Measurements from ENCODE around the gene PLXNC1. TPM values are rescaled to one million over a fixed set of nuclear protein-coding genes. Genes with fewer than 3 reads are reported as not detected.

Gene PLXNC1
- polyA plus RNA-seq, 1 of the 3 experiments (the other 2 are of a cell fraction) = 0.23 TPM

GRCh38 chr12:94116191-94116590 lies 32.2 kb upstream of the PLXNC1 start:
- H3K27me3 ChIP-seq (ENCODE audit: insufficient read depth) = no peaks in the 10 kb centered on the region
- TF ChIP-seq MXI1 (IDR thresholded peaks at IDR 0.05; ENCODE audit: low read depth, low read length) (no peak), RFX5 (IDR thresholded peaks at IDR 0.05; ENCODE audit: low read length) (no peak)
- peaks cover 0 to 6% of the 10 kb centered on the region in 2 experiments; a peak in 2 of 4 replicates for H3K4me1 ChIP-seq (ENCODE audit: control insufficient read depth in 1 of 2, insufficient read depth in 2 of 2, low read depth in 1 of 2, low read length in 1 of 2)
- no peaks in the 10 kb centered on the region for H3K79me2 ChIP-seq (ENCODE audit: insufficient read depth)
- no peaks in the 10 kb centered on the region for H3K36me3 ChIP-seq (replicated peaks in 1 of 2; ENCODE audit: control insufficient read depth in 1 of 2, insufficient read depth in 2 of 2, low read length in 1 of 2)
- H3K9me3 ChIP-seq = no peaks in the 10 kb centered on the region
- no peak overlapping the region for H2AFZ ChIP-seq (ENCODE audit: low read depth)
- DNase-seq = no peak
- CTCF ChIA-PET = interaction anchor here (1.2 to 2.8 kb wide), 2 partner anchors 14 to 18 kb away, joined by 4 to 16 read pairs; no protein-coding TSS in a partner anchor
- H3K4me3 ChIP-seq (ENCODE audit: low read depth in 2 of 2, low read length in 1 of 2) = no peak overlapping the region
- POLR2A ChIA-PET = no interaction called here
- no peaks in the 10 kb centered on the region for H4K20me1 ChIP-seq (ENCODE audit: insufficient read depth)
- no peaks in the 10 kb centered on the region for H3K9me2 ChIP-seq
- H3K27ac ChIP-seq (ENCODE audit: low read depth in 2 of 2, low read length in 1 of 2) = no peak overlapping the region
- WGBS (ENCODE audit: low lambda C conversion rate) = 70% methylated on average over 2 of the region's 2 CpGs
- no peak overlapping the region for H3K4me2 ChIP-seq
- H3F3A ChIP-seq (replicated peaks; ENCODE audit: insufficient read depth) = no peaks in the 10 kb centered on the region
- no peak overlapping the region for H3K9ac ChIP-seq

- ChIA-PET POLR2A (no interaction called here), CTCF (interaction anchor here (4.8 kb wide), 1 partner anchor 19 kb away, joined by 20 read pairs; no protein-coding TSS in a partner anchor)
- WGBS (ENCODE audit: low lambda C conversion rate) = 16% methylated on average over 3 of the region's 3 CpGs
- no peak for TF ChIP-seq IRF3 (IDR thresholded peaks at IDR 0.05; ENCODE audit: low read depth, low read length)
- TF ChIP-seq CHD2 (IDR thresholded peaks at IDR 0.05; ENCODE audit: low read length, partially characterized antibody) = no peak
- TF ChIP-seq MAX (IDR thresholded peaks at IDR 0.05; ENCODE audit: low read depth) = no peak
- no peak for TF ChIP-seq POLR2AphosphoS5 (IDR thresholded peaks at IDR 0.05; ENCODE audit: low read depth, low read length)
- no peak for TF ChIP-seq GABPA (IDR thresholded peaks at IDR 0.05; ENCODE audit: low read depth)
- no peak for TF ChIP-seq REST (IDR thresholded peaks at IDR 0.05; ENCODE audit: low read depth, low read length)
- TF ChIP-seq ZBTB33 (IDR thresholded peaks at IDR 0.05; ENCODE audit: borderline replicate concordance, low read depth) = no peak
- TF ChIP-seq EP300 (IDR thresholded peaks at IDR 0.05; ENCODE audit: borderline replicate concordance in 1 of 2, low read depth in 1 of 2, low read length in 1 of 2) = no peak
- no peak for TF ChIP-seq USF1 (IDR thresholded peaks at IDR 0.05; ENCODE audit: borderline replicate concordance, low read depth)
- TF ChIP-seq SIN3A (IDR thresholded peaks at IDR 0.05; ENCODE audit: borderline replicate concordance, low read depth, low read length) = no peak
- no peak for TF ChIP-seq PBX3 (IDR thresholded peaks at IDR 0.05)
- TF ChIP-seq RCOR1 (IDR thresholded peaks at IDR 0.05; ENCODE audit: low read length) = no peak
- TF ChIP-seq YY1 (IDR thresholded peaks at IDR 0.05; ENCODE audit: low read depth) = no peak
- TF ChIP-seq MXI1 (IDR thresholded peaks at IDR 0.05; ENCODE audit: low read depth, low read length) = no peak
- no peak for TF ChIP-seq CTCF (IDR thresholded peaks at IDR 0.05)
These were observed 26.5 kb upstream of the PLXNC1 start for GRCh38 chr12:94121886-94122285.

More at GRCh38 chr12:94121886-94122285, 26.5 kb upstream of the PLXNC1 start:
- Histone ChIP-seq H3F3A (replicated peaks; ENCODE audit: insufficient read depth) (no peaks in the 10 kb centered on the region), H4K20me1 (ENCODE audit: insufficient read depth) (no peaks in the 10 kb centered on the region), H3K9ac (no peak overlapping the region), H2AFZ (ENCODE audit: low read depth) (no peak overlapping the region), H3K27ac (ENCODE audit: low read depth in 2 of 2, low read length in 1 of 2) (no peak overlapping the region), H3K4me2 (no peak overlapping the region), H3K27me3 (ENCODE audit: insufficient read depth) (peaks cover 22% of the 10 kb centered on the region; the same call in 1 of the 2 replicates), H3K4me1 (ENCODE audit: control insufficient read depth in 1 of 2, insufficient read depth in 2 of 2, low read depth in 1 of 2, low read length in 1 of 2) (peaks cover 0 to 3% of the 10 kb centered on the region in 2 experiments; a peak in 1 of 4 replicates), H3K4me3 (ENCODE audit: low read depth in 2 of 2, low read length in 1 of 2) (no peak overlapping the region), H3K36me3 (replicated peaks in 1 of 2; ENCODE audit: control insufficient read depth in 1 of 2, insufficient read depth in 2 of 2, low read length in 1 of 2) (no peaks in the 10 kb centered on the region), H3K9me3 (no peaks in the 10 kb centered on the region), H3K79me2 (ENCODE audit: insufficient read depth) (no peaks in the 10 kb centered on the region), H3K9me2 (no peaks in the 10 kb centered on the region)
- no peak for DNase-seq

Measured in SK-N-SH (cell line).